Smooth muscle cell (in vitro differentiated cells): Measurements from ENCODE around the gene CARMIL1. TPM values are rescaled to one million over a fixed set of nuclear protein-coding genes. Genes with fewer than 3 reads are reported as not detected.

Experiments
- DNase-seq: peaks from one replicate; lab custom pipeline; 2025; ENCODE audit not compliant: unreplicated experiment; lab: John Stamatoyannopoulos, UW
- H2AFZ ChIP-seq: fragments of 200-600 bp; sonication (generic); 2 replicates; pipeline ENCODE4 v1.6.0; 2016; ENCODE audit warnings: antibody characterized with exemption, low read depth, mild to moderate bottlenecking
- H3F3A ChIP-seq: fragments of 200-600 bp; sonication (generic); 2 replicates; pipeline ENCODE4 v1.6.0; 2017; ENCODE audit warnings: antibody characterized with exemption, low read depth
- H3K27ac ChIP-seq: fragments of 200-600 bp; sonication (generic); 2 replicates; pipeline ENCODE4 v1.5.1; 2016; ENCODE audit warnings: low read depth, mild to moderate bottlenecking
- H3K27me3 ChIP-seq: fragments of 200-600 bp; sonication (generic); 2 replicates; pipeline ENCODE4 v1.6.1; 2016; ENCODE audit warnings: low read depth, mild to moderate bottlenecking
- H3K36me3 ChIP-seq: fragments of 200-600 bp; sonication (generic); 2 replicates; pipeline ENCODE4 v1.5.1; 2016; ENCODE audit warnings: low read depth
- H3K4me1 ChIP-seq: fragments of 200-600 bp; sonication (generic); 2 replicates; pipeline ENCODE4 v1.5.1; 2016; ENCODE audit warnings: low read depth
- H3K4me2 ChIP-seq: fragments of 200-600 bp; sonication (generic); 2 replicates; pipeline ENCODE4 v1.6.0; 2016; ENCODE audit warnings: mild to moderate bottlenecking
- H3K4me3 ChIP-seq: fragments of 200-600 bp; sonication (generic); 2 replicates; pipeline ENCODE4 v1.5.1; 2016; ENCODE audit warnings: mild to moderate bottlenecking
- H3K79me2 ChIP-seq: fragments of 200-600 bp; sonication (generic); 2 replicates; pipeline ENCODE4 v1.6.0; 2016; ENCODE audit warnings: low read depth, mild to moderate bottlenecking
- H3K9ac ChIP-seq: fragments of 200-600 bp; sonication (generic); 2 replicates; pipeline ENCODE4 v1.6.0; 2016; ENCODE audit warnings: low read depth
- H3K9me3 ChIP-seq: fragments of 200-600 bp; sonication (generic); replicated peaks from 2 replicates; pipeline ENCODE4 v1.5.1; 2016; ENCODE audit warnings: low read depth
- H4K20me1 ChIP-seq: fragments of 200-600 bp; sonication (generic); 2 replicates; pipeline ENCODE4 v1.6.0; 2016; ENCODE audit warnings: low read depth
- WGBS: methylation state at CpG from one replicate; pipeline ENCODE4 v1.1.7; 2016; ENCODE audit warnings: low lambda C conversion rate; 5-methylcytosine and 5-hydroxymethylcytosine counted together
- polyA plus RNA-seq: library from polyadenylated mRNA; unstranded; fragments of >200 nt; fragmentation: Nextera tagmentation; extraction: Ambion mirVana; gene quantifications from 2 replicates; pipeline ENCODE4 v1.2.1, GENCODE V29; 2016
- total RNA-seq: library from RNA; depleted of rRNA; stranded (reverse); fragments of >200 nt; gene quantifications from 2 replicates; pipeline ENCODE4 v1.2.3, GENCODE V29; 2014
- TF ChIP-seq, protein P1 (sequence below): fragments of 200-600 bp; sonication (generic); IDR thresholded peaks from 2 replicates; pipeline ENCODE4 v1.5.1; 2017; ENCODE audit warnings: borderline replicate concordance, mild to moderate bottlenecking, antibody characterized with exemption; ENCODE audit not compliant: insufficient read depth, poor library complexity, severe bottlenecking

CARMIL1 gene
- total and polyA plus RNA-seq, 2 experiments from 2014 or later, result 7.6 to 24.1 TPM

DNA sequence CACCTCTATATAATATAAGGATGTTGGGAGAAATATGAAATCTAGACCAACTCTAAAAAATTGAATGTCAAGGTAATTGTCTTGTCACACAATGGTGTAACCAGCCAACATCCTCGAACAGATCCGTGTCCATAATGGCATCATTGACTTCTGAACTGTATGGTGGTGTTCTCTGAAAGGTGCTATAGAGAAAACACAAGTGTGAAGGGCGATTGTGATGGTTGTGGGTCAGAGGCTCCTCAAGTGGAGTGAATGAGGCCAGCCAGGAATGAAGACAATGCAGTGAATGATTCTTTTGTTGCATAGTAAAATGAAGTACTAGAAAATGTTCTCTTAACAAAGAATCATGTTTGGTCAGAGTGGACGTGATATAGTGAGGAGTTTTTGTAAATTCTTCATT, 58.3 kb downstream of the CARMIL1 start:
- no peak overlapping the region for H2AFZ ChIP-seq
- peaks cover 13% of the 10 kb centered on the region for H3K4me1 ChIP-seq
- no peak overlapping the region for H3K4me2 ChIP-seq
- WGBS, result 91% methylated on average over 4 of the region's 4 CpGs
- no peaks in the 10 kb centered on the region for H3K27me3 ChIP-seq
- TF ChIP-seq, protein P1, sequence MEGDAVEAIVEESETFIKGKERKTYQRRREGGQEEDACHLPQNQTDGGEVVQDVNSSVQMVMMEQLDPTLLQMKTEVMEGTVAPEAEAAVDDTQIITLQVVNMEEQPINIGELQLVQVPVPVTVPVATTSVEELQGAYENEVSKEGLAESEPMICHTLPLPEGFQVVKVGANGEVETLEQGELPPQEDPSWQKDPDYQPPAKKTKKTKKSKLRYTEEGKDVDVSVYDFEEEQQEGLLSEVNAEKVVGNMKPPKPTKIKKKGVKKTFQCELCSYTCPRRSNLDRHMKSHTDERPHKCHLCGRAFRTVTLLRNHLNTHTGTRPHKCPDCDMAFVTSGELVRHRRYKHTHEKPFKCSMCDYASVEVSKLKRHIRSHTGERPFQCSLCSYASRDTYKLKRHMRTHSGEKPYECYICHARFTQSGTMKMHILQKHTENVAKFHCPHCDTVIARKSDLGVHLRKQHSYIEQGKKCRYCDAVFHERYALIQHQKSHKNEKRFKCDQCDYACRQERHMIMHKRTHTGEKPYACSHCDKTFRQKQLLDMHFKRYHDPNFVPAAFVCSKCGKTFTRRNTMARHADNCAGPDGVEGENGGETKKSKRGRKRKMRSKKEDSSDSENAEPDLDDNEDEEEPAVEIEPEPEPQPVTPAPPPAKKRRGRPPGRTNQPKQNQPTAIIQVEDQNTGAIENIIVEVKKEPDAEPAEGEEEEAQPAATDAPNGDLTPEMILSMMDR, result no peak
- no peaks in the 10 kb centered on the region for H3F3A ChIP-seq
- H3K36me3 ChIP-seq, result no peaks in the 10 kb centered on the region
- H4K20me1 ChIP-seq, result peaks cover 28% of the 10 kb centered on the region
- H3K79me2 ChIP-seq, result peaks cover 21% of the 10 kb centered on the region
- no peak overlapping the region for H3K9ac ChIP-seq
- no peak overlapping the region for H3K27ac ChIP-seq
- no peaks in the 10 kb centered on the region for H3K9me3 ChIP-seq
- H3K4me3 ChIP-seq, result no peak overlapping the region
- no peak for DNase-seq

DNA sequence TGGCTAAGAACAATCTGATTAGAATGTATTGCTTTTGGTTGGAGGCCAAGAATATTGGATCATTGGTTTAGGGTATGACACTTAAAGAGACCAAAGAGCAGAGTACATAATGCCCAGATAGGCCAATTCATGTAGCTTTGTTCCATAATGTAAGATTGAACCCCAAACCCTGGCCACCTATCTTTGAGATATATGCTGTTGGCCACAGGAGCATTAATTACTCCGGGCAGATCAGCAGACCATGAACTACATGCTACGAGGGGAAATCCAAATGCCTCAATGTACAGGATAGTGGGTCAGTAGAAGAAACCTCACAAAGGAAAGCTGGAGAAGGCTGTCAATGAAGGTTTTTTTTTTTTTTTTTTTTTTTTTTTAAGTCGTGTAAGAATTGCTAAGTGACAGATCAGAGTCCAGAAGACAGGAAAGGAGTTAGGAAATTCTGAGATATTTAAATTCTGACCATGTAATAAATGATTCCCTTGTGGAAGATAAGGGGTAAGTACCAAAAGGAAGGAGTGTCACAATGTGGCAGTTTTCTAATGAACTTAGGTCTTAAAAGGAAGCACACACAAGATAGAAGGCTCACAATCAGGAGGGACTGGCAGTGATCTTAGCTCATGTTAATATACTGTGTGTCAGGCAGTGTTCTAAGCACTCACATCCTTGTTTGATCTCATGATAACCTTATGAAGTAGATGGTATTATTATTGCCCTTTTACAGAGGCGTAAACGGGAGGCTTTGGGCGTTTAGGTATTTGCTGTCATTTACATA, 61.4 kb downstream of the CARMIL1 start:
- H3K9me3 ChIP-seq, result no peaks in the 10 kb centered on the region
- H3K79me2 ChIP-seq, result peaks cover 14% of the 10 kb centered on the region
- no peak for DNase-seq
- peaks cover 8% of the 10 kb centered on the region for H3K4me1 ChIP-seq
- no peak overlapping the region for H2AFZ ChIP-seq
- WGBS, result 49% methylated on average over 6 of the region's 6 CpGs
- no peaks in the 10 kb centered on the region for H3K36me3 ChIP-seq
- H3F3A ChIP-seq, result no peaks in the 10 kb centered on the region
- no peaks in the 10 kb centered on the region for H3K27me3 ChIP-seq
- no peak overlapping the region for H3K4me3 ChIP-seq
- no peak overlapping the region for H3K9ac ChIP-seq
- H4K20me1 ChIP-seq, result peaks cover 21% of the 10 kb centered on the region
- no peak overlapping the region for H3K27ac ChIP-seq
- H3K4me2 ChIP-seq, result no peak overlapping the region
- TF ChIP-seq, protein P1, result no peak

DNA sequence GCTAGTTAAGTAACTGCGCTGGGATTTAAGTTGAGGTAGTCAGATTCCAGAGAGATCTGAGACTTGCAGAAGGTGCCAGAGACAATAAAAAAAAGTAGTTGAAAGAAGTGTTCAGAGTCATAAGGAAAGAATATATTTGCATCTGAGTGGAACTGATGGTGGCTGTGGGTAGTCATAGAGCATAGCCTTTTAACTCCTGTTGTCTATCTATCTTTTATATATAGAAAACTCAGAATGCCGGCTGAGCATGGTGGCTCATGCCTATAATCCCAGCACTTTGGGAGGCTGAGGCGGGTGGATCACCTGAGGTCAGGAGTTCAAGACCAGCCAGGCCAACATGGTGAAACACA, 62.0 kb downstream of the CARMIL1 start:
- H3K27ac ChIP-seq, result no peak overlapping the region
- TF ChIP-seq, protein P1, result no peak
- WGBS, result 72% methylated on average over 3 of the region's 3 CpGs

More for the DNA sequence above, 62.0 kb downstream of the CARMIL1 start:
- no peak overlapping the region for H3K4me3 ChIP-seq
- H3K9ac ChIP-seq, result no peak overlapping the region
- peaks cover under 1% of the 10 kb centered on the region for H3F3A ChIP-seq
- no peaks in the 10 kb centered on the region for H3K9me3 ChIP-seq
- no peak overlapping the region for H3K4me2 ChIP-seq
- H3K79me2 ChIP-seq, result peaks cover 12% of the 10 kb centered on the region
- H4K20me1 ChIP-seq, result peaks cover 20% of the 10 kb centered on the region
- H3K27me3 ChIP-seq, result no peaks in the 10 kb centered on the region
- H2AFZ ChIP-seq, result no peak overlapping the region
- peaks cover 8% of the 10 kb centered on the region for H3K4me1 ChIP-seq
- no peak for DNase-seq
- H3K36me3 ChIP-seq, result no peaks in the 10 kb centered on the region
